GM21529 (cell line): ENCODE results near the gene NDFIP1.
"Not testable (repeated sequence)": the region's sequence is repeated elsewhere in the genome, so short reads cannot be mapped to it uniquely, and the experiment has no call there.

Experiments used
- ATAC-seq: cut with Tn5 transposase; IDR thresholded peaks from one replicate; pipeline ENCODE4 v1.9.1; 2021; ENCODE audit not compliant: unreplicated experiment

NDFIP1 gene

DNA sequence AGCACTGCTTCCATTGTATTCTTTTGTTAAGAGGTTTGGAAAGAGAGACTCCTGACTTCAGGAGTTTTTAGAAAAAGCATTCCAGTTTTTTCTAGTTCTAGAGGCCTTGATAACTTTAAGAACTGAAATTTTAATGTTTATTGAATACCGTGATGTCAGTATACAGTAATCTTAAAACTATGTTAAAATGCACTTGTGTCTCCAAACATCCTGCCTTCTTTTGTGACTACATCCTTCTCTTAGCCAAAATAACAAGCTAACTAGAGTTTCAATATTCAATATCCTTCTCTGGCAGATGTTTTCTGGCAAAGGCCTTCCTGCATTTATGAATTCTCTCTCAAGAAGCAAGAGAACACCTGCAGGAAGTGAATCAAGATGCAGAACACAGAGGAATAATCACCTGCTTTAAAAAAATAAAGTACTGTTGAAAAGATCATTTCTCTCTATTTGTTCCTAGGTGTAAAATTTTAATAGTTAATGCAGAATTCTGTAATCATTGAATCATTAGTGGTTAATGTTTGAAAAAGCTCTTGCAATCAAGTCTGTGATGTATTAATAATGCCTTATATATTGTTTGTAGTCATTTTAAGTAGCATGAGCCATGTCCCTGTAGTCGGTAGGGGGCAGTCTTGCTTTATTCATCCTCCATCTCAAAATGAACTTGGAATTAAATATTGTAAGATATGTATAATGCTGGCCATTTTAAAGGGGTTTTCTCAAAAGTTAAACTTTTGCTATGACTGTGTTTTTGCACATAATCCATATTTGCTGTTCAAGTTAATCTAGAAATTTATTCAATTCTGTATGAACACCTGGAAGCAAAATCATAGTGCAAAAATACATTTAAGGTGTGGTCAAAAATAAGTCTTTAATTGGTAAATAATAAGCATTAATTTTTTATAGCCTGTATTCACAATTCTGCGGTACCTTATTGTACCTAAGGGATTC, 43.1 kb downstream of the NDFIP1 start:
- no peak for ATAC-seq

DNA sequence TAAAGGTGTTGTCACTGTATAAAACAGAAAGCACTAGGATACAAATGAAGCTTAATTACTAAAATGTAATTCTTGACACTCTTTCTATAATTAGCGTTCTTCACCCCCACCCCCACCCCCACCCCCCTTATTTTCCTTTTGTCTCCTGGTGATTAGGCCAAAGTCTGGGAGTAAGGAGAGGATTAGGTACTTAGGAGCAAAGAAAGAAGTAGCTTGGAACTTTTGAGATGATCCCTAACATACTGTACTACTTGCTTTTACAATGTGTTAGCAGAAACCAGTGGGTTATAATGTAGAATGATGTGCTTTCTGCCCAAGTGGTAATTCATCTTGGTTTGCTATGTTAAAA, 43.8 kb downstream of the NDFIP1 start:
- no peak for ATAC-seq

DNA sequence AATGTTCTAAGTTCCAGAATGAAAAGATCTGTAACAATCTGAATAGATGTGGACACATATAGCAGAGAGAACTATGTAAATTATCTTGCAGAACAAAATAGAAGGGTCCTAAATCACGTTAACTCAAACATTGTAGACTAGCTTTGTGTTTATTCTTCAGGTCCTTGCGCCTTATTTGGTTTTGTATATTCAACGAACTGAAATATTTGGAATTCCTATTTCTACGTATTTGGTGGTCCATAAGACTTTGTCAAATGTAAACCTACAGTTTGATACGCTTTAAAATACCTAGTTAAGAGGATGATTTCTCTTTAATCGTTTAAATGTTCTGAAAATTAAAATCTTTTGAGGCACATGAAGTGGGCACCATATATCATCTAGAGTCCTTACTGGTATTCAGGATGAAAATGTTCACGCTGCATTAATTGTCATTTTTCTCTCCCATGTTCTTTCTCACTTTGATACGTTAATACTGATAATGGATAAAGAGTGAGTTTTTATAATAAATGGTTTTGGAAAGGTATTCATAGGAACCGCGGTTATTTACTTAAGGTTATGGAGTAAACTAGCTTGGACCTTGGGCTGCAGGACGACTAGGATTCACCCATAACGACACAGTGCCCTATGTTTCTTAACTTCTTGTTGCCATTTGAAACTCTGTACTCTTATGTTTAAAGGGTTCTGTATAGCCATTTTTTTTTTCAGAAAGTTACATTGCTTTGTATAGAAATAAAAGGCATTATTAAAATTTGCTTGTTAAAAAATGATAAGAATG, 45.3 kb downstream of the NDFIP1 start:
- no peak for ATAC-seq

DNA sequence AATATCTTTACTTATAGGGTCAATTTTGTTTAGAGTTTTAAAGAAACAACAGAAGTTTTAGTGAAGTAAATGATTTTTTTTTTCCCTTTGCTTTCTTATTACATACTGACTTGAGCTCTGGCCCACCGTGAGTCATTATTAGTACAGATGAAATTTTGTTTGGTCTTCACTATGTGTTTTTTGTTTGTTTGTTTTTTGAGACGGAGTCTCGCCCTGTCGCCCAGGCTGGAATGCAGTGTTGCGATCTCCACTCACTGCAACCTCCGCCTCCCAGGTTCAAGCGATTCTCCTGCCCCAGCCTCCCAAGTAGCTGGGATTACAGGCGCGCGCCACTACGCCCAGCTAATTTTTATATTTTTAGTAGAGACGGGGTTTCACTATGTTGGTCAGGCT, 45.9 kb downstream of the NDFIP1 start:
- not testable (repeated sequence) for ATAC-seq

DNA sequence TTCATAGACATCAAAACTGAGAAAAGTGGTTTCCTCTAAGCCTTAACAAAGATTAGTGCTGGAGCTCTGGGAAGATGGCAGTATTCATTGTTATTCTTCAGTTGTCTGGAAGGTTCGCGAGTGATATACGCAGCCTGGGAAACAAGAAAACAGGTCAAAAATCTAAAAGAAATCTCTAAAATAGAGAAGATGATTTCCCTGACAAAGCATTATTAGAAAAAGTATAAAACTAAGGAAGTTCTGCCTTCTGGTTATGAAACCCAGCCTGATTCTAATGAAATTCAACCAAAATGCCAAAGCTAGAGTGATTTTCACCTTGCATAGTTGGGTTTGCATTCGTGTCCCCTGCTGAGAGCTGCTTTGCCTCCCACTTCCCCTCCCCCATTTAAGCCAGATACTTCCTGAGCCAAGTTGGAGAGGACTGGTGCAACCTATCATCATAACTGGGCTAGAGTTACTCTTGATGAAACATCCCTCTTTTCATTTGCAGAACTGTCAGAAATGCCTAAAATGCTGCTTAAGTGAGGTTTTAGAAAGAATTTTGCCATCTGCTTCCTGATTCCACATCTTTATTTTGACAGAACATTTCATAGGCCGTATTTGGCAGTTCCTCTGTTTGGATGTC, 48.4 kb downstream of the NDFIP1 start:
- no peak for ATAC-seq

DNA sequence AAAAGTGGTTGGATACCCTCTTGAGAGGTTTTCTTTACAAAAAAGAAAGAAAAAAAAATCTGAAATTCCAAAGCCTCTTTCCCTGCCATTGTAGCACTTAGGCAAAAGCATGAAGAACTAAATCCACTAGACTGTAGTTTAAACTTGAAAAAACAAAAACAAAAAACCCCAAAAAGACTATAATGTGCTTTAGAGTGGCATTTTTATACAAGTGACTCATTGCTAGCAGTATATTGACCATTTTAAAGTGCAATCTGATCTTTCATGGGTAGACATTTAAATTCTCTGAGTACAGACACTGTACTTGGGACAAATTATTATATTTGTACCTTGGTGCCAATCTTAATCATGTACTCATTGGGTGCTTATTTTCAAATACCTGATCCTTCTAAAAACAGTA, 50.8 kb downstream of the NDFIP1 start:
- ATAC-seq = no peak

DNA sequence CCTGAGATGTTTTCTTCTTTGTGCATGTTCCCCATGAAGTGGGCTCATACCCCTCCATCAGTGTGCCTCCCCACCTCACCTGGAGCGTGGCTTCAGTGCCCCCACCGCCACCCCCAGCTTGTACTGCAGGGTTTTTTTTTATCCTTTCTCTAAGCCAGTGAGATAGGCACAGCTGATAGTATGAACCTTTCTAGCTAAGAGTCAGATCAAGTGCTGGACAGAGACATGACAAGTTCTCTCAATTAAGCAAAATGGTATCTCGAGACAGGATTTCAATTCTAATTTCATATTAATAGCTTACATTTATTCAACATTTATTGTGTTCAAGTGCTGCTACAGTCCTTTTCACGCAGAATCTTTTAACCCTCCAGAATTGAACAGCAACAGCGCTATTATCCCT, 55.7 kb downstream of the NDFIP1 start:
- ATAC-seq = no peak

DNA sequence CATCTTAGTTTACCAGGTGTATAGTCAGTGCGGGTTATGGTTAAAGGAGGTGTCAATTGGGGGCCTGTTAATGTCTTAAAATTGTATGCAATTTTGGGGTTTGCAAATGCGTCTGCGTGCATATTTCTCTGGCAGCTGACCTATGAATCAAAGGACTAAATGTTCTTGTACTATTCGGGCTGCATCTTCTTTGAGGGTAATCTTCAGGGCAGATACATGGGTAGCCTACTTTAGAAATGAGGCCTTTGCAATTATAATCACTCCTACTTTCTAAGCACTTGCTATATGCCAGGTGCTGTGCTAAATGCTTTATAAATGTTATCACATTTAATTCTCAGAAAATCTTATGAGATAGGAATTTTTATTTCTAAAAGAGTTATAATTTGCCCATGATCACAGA, 58.2 kb downstream of the NDFIP1 start:
- ATAC-seq = no peak

DNA sequence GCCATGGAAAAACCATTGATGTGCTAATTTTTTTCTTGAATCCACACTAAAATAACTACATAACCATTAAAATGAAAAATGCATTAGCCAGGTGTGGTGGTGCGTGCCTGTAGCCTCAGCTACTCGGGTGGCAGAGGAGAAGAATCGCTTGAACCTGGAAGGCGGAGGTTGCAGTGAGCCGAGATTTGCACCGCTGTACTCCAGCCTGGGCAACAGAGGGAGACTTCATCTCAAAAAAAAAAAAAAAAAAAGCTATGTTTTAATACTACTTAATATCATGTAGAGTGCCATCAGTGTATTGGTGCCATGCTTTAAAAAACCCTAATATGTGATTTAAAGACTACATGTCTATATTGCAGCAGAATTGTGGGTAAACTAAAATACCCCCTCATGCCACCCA, 58.9 kb downstream of the NDFIP1 start:
- ATAC-seq = no peak

DNA sequence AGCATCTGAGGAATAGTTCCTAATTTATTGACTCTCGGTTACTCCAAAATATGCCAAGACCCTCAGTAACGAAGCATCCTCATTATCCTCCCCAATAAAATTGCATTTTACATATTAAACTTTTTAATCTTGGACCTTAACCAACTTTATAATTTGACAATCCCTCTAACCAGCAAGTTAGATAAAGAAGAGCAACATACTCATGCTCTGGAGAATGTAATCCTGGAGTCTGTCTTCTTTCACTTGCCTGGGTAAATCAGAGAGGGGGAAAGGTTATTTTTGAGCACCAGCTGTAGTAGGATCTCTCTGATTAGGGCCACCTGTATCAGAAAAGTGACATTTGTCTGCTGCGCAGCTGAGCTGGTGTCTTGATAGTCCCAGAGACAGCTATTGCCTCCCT, 59.8 kb downstream of the NDFIP1 start:
- ATAC-seq = no peak

DNA sequence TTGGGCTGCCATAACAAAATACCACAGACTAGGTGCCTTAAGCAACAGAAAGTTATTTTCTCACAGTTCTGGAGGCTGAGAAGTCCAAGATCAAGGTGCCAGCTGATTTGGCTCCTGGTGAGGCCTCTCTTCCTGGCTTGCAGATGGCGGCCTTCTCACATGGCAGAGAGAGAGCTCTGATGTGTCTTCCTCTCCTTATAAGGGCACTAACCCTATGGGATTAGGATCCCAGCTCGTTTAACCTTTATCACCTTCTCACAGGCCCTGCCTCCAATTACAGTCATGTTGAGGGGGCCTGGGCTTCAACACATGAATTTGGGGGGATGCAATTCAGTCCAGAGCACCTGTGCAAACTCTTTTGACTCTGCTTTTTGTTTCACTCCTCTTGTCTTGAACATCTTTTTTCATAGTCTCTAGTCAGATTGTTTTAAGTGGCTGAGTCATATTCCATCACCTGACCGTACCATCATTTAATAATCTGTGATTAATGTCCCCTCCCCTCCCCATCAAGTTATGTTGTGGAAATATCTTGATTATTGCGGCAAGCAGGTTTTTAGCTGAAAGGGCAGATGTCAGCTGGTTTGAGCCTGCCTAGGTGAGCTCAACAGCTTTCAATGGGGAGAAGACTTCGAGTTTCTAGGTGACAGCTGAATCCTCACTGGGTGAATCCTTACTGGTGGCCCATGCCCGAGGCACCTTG, 61.8 kb downstream of the NDFIP1 start:
- ATAC-seq = no peak

DNA sequence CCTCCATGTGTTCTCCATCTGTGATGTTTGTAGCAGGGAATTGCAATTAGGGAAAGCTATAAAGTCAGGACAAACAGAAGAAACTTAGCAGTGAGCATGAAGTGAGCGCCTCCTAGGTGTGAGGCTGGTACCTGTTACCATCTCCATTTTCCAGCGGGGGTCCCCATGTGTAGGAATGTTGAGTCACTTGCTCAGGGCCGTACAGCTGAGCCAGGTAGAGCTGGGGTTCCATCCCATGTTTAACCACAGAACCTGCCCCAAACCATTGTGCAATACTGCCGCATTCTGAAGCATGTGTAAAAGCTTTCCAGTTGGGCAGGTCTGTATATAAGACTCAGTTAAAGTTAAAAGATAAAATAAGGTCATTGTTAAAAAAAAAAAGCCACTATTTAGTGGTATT, 62.7 kb downstream of the NDFIP1 start:
- ATAC-seq = no peak

DNA sequence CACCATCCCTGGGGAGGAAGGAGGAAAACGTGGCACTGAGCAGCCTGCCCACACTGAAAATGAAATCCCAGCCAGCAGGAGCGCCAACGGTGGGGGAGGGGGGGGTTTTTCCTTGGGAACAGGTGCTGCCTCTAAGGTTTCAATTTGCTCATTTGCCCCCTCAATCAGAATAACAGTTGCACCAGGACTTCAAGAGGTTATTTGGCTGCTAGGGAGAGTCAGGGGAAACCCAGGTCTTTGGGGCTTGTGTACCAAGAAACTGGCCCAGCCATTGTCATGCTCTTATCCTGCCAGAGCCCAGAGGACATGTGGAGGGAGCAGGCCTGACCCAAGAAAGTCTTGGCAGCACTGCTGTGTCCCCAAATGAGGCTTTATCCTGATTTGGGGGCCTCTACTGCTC, 66.5 kb downstream of the NDFIP1 start:
- ATAC-seq = no peak

DNA sequence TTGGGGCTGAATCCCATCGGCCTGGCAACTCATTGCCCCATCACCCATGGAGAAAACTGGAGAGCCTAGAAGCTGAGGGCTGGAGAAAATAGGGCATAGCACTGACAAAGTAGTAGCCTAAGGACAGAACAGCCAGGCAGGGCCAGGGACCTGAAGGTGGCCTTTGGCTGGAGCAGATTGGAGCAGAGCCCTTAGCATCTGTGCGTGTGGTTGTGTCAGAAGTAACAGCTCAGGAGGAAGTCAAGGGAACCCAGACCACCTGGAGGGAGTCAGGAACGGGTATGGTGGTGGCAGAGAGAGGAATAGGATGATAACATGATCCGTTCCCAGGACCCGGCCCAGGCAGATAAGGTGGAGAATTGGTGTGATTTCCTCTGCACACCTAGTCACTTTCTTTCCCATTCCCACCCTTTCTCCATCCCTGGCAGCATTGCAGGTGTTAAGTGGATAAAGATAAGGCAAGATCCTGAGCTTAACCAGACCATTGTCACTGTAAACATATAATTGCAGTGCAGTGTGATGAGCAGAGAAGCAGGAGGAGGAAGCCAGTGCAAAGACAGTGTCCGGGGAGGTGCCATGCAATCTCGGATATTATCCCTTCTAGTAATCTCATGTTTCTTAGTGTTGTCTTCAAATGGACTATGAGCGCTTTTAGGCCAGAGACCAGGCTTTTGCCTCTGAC, 67.0 kb downstream of the NDFIP1 start:
- ATAC-seq = no peak

DNA sequence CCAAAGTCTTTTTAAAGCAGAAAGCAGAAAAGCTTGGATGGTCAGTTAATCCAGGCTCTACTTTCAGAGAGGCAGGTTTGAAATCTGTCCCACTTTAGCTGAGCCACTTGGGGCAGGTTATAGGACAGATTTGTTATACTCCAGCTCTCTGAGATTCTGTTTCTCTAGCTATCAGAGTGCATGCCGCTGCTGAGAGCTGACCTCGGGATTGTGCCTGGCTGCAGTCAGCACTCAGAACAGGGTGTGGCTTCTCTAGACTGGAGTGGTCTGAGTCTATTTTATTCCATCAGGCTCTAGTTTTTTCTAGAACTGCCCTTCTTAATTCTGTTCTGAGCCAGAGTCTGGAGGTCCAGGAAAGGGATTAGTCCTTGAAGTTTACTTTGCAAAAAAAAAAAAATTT, 67.7 kb downstream of the NDFIP1 start:
- ATAC-seq = no peak

DNA sequence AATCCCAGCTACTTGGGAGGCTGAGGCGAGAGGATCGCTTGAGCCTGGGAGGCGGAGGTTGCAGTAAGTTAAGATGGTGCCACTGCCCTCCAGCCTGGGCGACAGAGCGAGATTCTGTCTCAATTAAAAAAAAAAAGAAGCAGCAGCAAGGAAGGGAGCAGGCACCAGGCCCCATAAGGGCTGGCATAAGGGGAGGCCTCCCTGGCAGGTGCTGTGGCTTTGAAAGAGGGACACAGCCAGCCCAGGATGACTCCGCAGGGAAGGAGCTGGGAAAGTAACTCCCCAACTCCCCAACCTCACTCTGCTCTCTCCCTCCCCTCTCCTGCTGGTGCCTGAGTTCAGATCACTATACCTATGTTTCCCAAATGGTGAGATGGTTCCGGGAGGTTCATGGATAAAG, 70.1 kb downstream of the NDFIP1 start:
- no peak for ATAC-seq

DNA sequence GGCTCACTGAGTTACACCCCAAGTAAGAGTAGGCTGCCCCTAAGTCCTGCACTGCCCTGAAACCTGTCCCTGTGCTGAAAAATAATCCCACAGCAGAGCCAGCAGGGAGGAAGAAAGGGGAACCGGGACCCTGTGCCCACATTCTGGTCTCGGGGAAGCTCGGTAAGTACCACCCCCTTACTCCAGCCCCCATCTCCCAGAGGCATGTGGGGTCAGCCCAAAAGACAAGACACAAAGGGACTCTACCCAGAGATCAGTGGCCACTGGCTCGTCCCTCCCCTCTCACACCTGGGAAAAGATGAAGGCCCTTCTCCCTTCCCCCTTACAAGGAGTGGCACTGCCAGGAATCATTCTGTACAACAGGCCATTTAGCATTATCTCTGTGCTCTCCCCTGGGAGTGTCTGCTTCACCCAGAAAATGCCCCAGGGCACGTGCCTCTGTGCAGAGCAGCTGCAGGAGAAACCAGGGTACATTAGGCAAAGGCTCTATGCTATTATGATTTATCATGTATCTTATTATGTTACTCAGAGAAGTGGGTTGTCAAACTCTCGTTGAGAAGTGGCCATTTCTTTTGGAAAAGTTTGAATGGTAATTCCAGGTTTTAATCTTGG, 71.3 kb downstream of the NDFIP1 start:
- no peak for ATAC-seq

DNA sequence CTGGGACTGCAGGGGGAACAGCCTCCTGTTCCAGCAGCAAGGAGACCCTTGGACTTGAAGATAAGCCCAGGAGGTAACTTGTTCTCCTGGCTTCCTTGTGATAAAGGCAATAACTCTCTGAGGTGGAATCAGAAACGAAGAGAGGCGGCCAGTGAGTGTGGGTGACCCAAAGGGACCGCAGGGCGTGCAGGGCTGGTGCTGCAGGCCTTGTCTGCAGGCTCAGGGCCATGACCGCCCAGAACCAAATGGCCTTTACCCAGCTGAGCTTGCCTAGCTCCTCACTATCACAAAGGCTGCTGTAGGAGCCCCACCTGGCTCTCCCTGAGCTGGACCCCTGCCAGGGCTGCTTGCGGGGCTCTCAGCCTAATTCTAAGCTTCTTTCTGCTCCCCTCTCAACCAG, 72.5 kb downstream of the NDFIP1 start:
- no peak for ATAC-seq

DNA sequence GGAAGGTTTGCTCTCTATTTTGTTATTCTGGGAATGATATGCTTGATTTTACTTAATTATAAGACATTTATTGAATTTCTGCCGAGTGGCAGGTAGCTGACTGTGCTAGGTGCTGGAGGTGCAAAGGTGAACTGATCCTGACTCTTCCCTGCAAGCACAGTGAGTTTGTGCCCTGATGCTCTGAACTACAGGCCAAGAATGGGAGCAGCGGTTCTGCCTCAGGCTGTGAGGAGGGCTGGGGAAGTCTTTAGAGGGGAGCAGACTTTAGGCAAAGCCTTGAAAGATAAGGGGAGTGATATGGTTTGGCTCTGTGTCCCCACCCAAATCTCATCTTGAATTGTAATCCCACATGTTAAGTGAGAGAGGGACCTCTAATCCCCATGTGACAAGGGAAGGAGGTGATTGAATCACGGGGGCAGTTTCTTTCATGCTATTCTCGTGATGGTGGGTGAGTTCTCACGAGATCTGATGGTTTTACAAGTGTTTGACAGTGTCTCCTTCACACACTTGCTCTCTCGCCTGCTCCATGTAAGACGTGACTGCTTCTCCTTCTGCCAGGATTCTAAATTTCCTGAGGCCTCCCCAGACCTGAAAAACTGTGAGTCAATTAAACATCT, 73.1 kb downstream of the NDFIP1 start:
- no peak for ATAC-seq

DNA sequence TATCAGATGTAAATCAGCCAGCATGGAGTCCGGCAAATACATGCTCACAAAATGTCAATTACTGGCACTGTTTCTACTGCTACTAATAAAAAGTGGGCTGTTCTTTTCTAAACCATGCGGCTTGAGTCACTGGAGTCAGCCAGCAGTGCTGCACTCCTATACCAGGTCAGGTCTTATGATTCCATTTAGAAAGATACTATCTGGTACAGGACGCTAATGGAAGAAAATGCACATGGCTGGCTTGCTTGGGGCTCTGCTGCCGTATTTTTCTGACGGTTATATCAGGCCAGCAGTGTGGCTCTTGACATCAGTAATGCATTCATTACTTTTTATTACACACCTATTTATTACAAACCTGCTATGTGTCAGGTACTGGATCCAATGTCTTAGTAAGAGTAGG, 74.3 kb downstream of the NDFIP1 start:
- ATAC-seq = no peak
